Natural killer cell (primary cell): ENCODE data around the gene ST6GALNAC6. TPM values are rescaled to one million over a fixed set of nuclear protein-coding genes. Genes with fewer than 3 reads are reported as not detected.
A peak's percentile ranks its signal among the peaks of the same experiment; 100 is the strongest.

Source experiments
- ATAC-seq, 3 donors: fragments of 150-1000 bp in 2 of 3; fragments of 200-7000 bp in 1 of 3; cut with Tn5 transposase; 1 replicate in 1 of 3; 2 replicates in 2 of 3; pipeline ENCODE4 v1.10.0; 2021; ENCODE audit warnings: mild to moderate bottlenecking in 2 of 3, moderate library complexity in 2 of 3
- DNase-seq, 2 donors: peaks; one replicate each; pipeline versions ENCODE4 v3.0.0 to v3.0.0-alpha.2; 2013 to 2021; ENCODE audit warnings: mixed read lengths in 1 of 2
- H3K27ac ChIP-seq: one replicate; pipeline ENCODE4 v1.5.1; 2013; ENCODE audit warnings: mild to moderate bottlenecking, low read length
- H3K27me3 ChIP-seq: one replicate; pipeline ENCODE4 v1.6.1; 2013; ENCODE audit warnings: low read length; ENCODE audit not compliant: control insufficient read depth, insufficient read depth
- H3K36me3 ChIP-seq: one replicate; pipeline ENCODE4 v1.6.1; 2013; ENCODE audit warnings: low read length; ENCODE audit not compliant: control insufficient read depth, insufficient read depth
- H3K4me1 ChIP-seq: one replicate; pipeline ENCODE4 v1.6.1; 2013; ENCODE audit warnings: low read length; ENCODE audit not compliant: control insufficient read depth, insufficient read depth
- H3K4me3 ChIP-seq: one replicate; pipeline ENCODE4 v1.5.1; 2013; ENCODE audit warnings: low read length
- H3K9me3 ChIP-seq: one replicate; pipeline ENCODE4 v1.6.1; 2013; ENCODE audit warnings: low read length; ENCODE audit not compliant: control insufficient read depth, insufficient read depth
- H3K27ac Mint-ChIP-seq, 2 donors: one replicate each; pipeline ENCODE4 v1.8.0; 2022; ENCODE audit warnings: mild to moderate bottlenecking in 2 of 2, mixed read lengths in 2 of 2, moderate library complexity in 1 of 2
- H3K27me3 Mint-ChIP-seq, 2 donors: one replicate each; pipeline ENCODE4 v1.8.0; 2022; ENCODE audit warnings: low read depth in 2 of 2, mixed read lengths in 2 of 2
- H3K36me3 Mint-ChIP-seq: one replicate; pipeline ENCODE4 v1.8.0; 2022; ENCODE audit warnings: mixed read lengths
- H3K4me1 Mint-ChIP-seq, 2 donors: one replicate each; pipeline ENCODE4 v1.8.0; 2022; ENCODE audit warnings: mixed read lengths in 2 of 2
- H3K4me3 Mint-ChIP-seq: one replicate; pipeline ENCODE4 v1.8.0; 2022; ENCODE audit warnings: mild to moderate bottlenecking, moderate library complexity, mixed read lengths
- H3K9me3 Mint-ChIP-seq, 2 donors: one replicate each; pipeline ENCODE4 v1.8.0; 2022; ENCODE audit warnings: mixed read lengths in 2 of 2
- CTCF ChIP-seq: fragments of 200-600 bp; IDR thresholded peaks from one replicate; pipeline ENCODE4 v1.8.0; 2022; ENCODE audit warnings: antibody characterized with exemption
- WGBS: methylation state at CpG from one replicate; pipeline ENCODE4 v1.1.7; 2013; ENCODE audit warnings: missing lambda C conversion rate; ENCODE audit not compliant: insufficient coverage; 5-methylcytosine and 5-hydroxymethylcytosine counted together
- intact Hi-C: fragments of 100-400 bp; cut with micrococcal nuclease; formaldehyde crosslinking; loops from one replicate; pipeline ENCODE4 v1.14.2; 2022
- total RNA-seq, 4 donors: library from RNA; stranded (reverse); fragments of 120-200 nt in 1 of 4; gene quantifications; one replicate each; pipeline versions ENCODE4 v1.2.3 to v1.2.4, GENCODE V29; 2013 to 2022

Gene ST6GALNAC6
- total RNA-seq, 3 donors from 2014 or later (not counting 1 experiment from before 2014, with no cell fraction given): 120 to 148 (median 127) TPM

- no peaks in the 10 kb centered on the region for H3K27me3 ChIP-seq
- ATAC-seq (no peak), DNase-seq (peak in 1 of 2 donors; percentile 36)
- H3K9me3 ChIP-seq: no peaks in the 10 kb centered on the region
- Mint-ChIP-seq H3K27me3 (no peaks in the 10 kb centered on the region), H3K27ac (peak overlapping the region; percentile 89 to 92), H3K36me3 (no peaks in the 10 kb centered on the region), H3K9me3 (no peaks in the 10 kb centered on the region), H3K4me1 (peaks cover 31 to 44% of the 10 kb centered on the region in 2 donors), H3K4me3 (peak overlapping the region; percentile 49)
- peaks cover 14% of the 10 kb centered on the region for H3K36me3 ChIP-seq
- intact Hi-C loops: no loop called here
- H3K4me3 ChIP-seq: no peak overlapping the region
- TF ChIP-seq CTCF: no peak
- peaks cover 36% of the 10 kb centered on the region for H3K4me1 ChIP-seq
- no peak overlapping the region for H3K27ac ChIP-seq
- WGBS: 81% methylated on average over 25 of the region's 25 CpGs
These were observed 38.9 kb upstream of the ST6GALNAC6 start for GRCh38 chr9:127938298-127938690.

GRCh38 chr9:127937388-127938297 lies 38.2 kb upstream of the ST6GALNAC6 start, which contains the start of gene DPM2:
DPM2 (minus strand) TSS chr9:127937854; CDS start chr9:127937820, 34 bp downstream.
- H3K4me3 ChIP-seq: peak within 1 kb of the TSS; percentile 71
- ATAC-seq: peak; percentile 94 to 97 (median 94)
- peak within 1 kb of the TSS; percentile 96 for H3K4me3 Mint-ChIP-seq
- no peaks in the 10 kb centered on the region for H3K27me3 ChIP-seq
- no peaks in the 10 kb centered on the region for H3K9me3 Mint-ChIP-seq
- peaks cover 9% of the 10 kb centered on the region for H3K36me3 ChIP-seq
- H3K9me3 ChIP-seq: no peaks in the 10 kb centered on the region
- H3K27ac Mint-ChIP-seq: peak within 1 kb of the TSS; percentile 89 to 92
- H3K4me1 ChIP-seq: peaks cover 30% of the 10 kb centered on the region
- peaks cover 31 to 40% of the 10 kb centered on the region in 2 donors for H3K4me1 Mint-ChIP-seq
- intact Hi-C loops: no loop called here
- H3K27ac ChIP-seq: peak within 1 kb of the TSS; percentile 63
- 8% methylated on average over 60 of the region's 60 CpGs for WGBS
- TF ChIP-seq CTCF: no peak
- H3K27me3 Mint-ChIP-seq: no peaks in the 10 kb centered on the region
- H3K36me3 Mint-ChIP-seq: no peaks in the 10 kb centered on the region
- DNase-seq: peak; percentile 80 to 95

- peaks cover 31 to 38% of the 10 kb centered on the region in 2 donors for H3K4me1 Mint-ChIP-seq
These were observed 37.6 kb upstream of the ST6GALNAC6 start for GRCh38 chr9:127937056-127937387.

More at GRCh38 chr9:127937056-127937387, 37.6 kb upstream of the ST6GALNAC6 start:
- no peaks in the 10 kb centered on the region for H3K27me3 ChIP-seq
- DNase-seq: peak in 1 of 2 donors; percentile 60
- Mint-ChIP-seq H3K27me3 (no peaks in the 10 kb centered on the region), H3K36me3 (no peaks in the 10 kb centered on the region), H3K27ac (peak overlapping the region; percentile 89 to 92), H3K4me3 (peak overlapping the region; percentile 96), H3K9me3 (no peaks in the 10 kb centered on the region)
- peak overlapping the region; percentile 63 for H3K27ac ChIP-seq
- peaks cover 28% of the 10 kb centered on the region for H3K4me1 ChIP-seq
- intact Hi-C loops: no loop called here
- TF ChIP-seq CTCF: no peak
- ATAC-seq: no peak
- no peaks in the 10 kb centered on the region for H3K9me3 ChIP-seq
- peak overlapping the region; percentile 71 for H3K4me3 ChIP-seq
- 17% methylated on average over 7 of the region's 7 CpGs for WGBS
- peaks cover 4% of the 10 kb centered on the region for H3K36me3 ChIP-seq
